HEK293 (cell line): Measurements from ENCODE around the gene TRIM51.
"Not testable (repeated sequence)": the region's sequence is repeated elsewhere in the genome, so short reads cannot be mapped to it uniquely, and the experiment has no call there.

Source experiments
- ZFP3 ChIP-seq: fragments of 450-650 bp; formaldehyde crosslinking; IDR thresholded peaks from 2 replicates; pipeline ENCODE4 v1.5.1; 2016; ENCODE audit warnings: low read depth, missing biosample characterization, missing genetic modification characterization
- ZNF266 ChIP-seq: fragments of 450-650 bp; formaldehyde crosslinking; IDR thresholded peaks from 2 replicates; pipeline ENCODE4 v1.5.1; 2016; ENCODE audit warnings: missing biosample characterization, missing genetic modification characterization, low read depth
- ZNF324 ChIP-seq: fragments of 450-650 bp; formaldehyde crosslinking; IDR thresholded peaks from 2 replicates; pipeline ENCODE4 v1.5.1; 2016; ENCODE audit warnings: missing biosample characterization, missing genetic modification characterization
- TF ChIP-seq, protein P1 (sequence below): fragments of 450-650 bp; formaldehyde crosslinking; conservative IDR thresholded peaks from 2 replicates; pipeline ENCODE4 v1.5.1; 2016; ENCODE audit warnings: low read depth, missing biosample characterization, missing genetic modification characterization
- TF ChIP-seq, protein P2 (sequence below): fragments of 450-650 bp; formaldehyde crosslinking; IDR thresholded peaks from 2 replicates; pipeline ENCODE4 v1.5.1; 2016; ENCODE audit warnings: missing biosample characterization, missing genetic modification characterization, borderline replicate concordance
- TF ChIP-seq, protein P3 (sequence below): fragments of 450-650 bp; formaldehyde crosslinking; IDR thresholded peaks from 2 replicates; pipeline ENCODE4 v1.5.1; 2016; ENCODE audit warnings: missing biosample characterization, missing genetic modification characterization

- TF ChIP-seq, protein P1, sequence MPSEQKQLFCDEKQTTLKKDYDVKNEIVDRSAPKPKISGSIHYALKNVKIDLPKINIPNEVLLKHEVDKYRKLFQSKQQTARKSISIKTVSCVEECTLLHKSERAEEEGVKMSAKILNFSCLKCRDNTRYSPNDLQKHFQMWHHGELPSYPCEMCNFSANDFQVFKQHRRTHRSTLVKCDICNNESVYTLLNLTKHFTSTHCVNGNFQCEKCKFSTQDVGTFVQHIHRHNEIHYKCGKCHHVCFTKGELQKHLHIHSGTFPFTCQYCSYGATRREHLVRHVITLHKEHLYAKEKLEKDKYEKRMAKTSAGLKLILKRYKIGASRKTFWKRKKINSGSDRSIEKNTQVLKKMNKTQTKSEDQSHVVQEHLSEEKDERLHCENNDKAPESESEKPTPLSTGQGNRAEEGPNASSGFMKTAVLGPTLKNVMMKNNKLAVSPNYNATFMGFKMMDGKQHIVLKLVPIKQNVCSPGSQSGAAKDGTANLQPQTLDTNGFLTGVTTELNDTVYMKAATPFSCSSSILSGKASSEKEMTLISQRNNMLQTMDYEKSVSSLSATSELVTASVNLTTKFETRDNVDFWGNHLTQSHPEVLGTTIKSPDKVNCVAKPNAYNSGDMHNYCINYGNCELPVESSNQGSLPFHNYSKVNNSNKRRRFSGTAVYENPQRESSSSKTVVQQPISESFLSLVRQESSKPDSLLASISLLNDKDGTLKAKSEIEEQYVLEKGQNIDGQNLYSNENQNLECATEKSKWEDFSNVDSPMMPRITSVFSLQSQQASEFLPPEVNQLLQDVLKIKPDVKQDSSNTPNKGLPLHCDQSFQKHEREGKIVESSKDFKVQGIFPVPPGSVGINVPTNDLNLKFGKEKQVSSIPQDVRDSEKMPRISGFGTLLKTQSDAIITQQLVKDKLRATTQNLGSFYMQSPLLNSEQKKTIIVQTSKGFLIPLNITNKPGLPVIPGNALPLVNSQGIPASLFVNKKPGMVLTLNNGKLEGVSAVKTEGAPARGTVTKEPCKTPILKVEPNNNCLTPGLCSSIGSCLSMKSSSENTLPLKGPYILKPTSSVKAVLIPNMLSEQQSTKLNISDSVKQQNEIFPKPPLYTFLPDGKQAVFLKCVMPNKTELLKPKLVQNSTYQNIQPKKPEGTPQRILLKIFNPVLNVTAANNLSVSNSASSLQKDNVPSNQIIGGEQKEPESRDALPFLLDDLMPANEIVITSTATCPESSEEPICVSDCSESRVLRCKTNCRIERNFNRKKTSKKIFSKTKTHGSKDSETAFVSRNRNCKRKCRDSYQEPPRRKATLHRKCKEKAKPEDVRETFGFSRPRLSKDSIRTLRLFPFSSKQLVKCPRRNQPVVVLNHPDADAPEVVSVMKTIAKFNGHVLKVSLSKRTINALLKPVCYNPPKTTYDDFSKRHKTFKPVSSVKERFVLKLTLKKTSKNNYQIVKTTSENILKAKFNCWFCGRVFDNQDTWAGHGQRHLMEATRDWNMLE (tag by site-specific recombination): not testable (repeated sequence)
- not testable (repeated sequence) for TF ChIP-seq ZNF266; ZFP3 (tag by site-specific recombination); ZNF324 (tag by site-specific recombination)
- TF ChIP-seq, protein P2, sequence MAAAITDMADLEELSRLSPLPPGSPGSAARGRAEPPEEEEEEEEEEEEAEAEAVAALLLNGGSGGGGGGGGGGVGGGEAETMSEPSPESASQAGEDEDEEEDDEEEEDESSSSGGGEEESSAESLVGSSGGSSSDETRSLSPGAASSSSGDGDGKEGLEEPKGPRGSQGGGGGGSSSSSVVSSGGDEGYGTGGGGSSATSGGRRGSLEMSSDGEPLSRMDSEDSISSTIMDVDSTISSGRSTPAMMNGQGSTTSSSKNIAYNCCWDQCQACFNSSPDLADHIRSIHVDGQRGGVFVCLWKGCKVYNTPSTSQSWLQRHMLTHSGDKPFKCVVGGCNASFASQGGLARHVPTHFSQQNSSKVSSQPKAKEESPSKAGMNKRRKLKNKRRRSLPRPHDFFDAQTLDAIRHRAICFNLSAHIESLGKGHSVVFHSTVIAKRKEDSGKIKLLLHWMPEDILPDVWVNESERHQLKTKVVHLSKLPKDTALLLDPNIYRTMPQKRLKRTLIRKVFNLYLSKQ (tag by site-specific recombination): not testable (repeated sequence)
- TF ChIP-seq, protein P3, sequence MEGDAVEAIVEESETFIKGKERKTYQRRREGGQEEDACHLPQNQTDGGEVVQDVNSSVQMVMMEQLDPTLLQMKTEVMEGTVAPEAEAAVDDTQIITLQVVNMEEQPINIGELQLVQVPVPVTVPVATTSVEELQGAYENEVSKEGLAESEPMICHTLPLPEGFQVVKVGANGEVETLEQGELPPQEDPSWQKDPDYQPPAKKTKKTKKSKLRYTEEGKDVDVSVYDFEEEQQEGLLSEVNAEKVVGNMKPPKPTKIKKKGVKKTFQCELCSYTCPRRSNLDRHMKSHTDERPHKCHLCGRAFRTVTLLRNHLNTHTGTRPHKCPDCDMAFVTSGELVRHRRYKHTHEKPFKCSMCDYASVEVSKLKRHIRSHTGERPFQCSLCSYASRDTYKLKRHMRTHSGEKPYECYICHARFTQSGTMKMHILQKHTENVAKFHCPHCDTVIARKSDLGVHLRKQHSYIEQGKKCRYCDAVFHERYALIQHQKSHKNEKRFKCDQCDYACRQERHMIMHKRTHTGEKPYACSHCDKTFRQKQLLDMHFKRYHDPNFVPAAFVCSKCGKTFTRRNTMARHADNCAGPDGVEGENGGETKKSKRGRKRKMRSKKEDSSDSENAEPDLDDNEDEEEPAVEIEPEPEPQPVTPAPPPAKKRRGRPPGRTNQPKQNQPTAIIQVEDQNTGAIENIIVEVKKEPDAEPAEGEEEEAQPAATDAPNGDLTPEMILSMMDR: not testable (repeated sequence)
These were observed 15.7 kb upstream of the TRIM51 start for GRCh38 chr11:55867354-55867753.
